ENCODE measurements around the gene DOCK3.

DNA sequence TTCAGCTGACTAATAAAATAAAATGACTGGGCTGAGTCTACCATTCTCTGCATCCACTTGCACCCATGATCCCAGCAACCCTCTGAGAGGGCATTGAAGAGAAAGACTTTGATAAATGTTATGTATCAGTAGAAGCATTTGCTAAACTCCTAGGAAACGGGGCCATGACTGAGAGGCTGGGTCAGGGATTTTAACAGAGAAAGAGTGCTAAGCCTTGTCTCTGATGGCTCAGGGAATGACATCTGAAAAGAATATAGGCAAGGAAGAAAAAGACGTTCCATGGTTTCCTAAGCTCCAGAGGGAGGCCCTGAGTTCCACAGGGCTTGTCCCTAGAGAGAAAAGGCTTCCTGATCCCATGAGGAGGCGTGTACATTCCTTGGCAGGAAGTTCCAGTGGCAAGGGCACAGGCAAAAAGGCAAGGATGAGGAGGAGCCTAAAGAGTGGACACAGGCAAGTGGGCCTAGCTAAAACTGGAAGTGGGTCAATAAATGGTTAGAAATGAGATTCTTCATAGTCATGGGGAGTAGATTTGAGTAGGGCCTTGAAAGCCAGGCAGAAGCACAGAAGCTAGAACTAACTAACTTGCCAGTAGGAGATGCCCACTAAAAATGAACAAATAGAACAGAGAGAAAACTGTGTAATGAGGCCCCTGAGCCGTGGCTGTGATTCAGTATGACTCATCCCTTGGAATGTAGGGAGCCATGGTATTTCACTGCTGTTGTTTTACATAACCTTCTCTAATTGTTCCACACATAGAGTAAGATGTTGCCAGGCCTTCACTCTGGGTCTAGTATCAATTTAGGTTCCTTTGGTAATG, 665.5 kb downstream of the DOCK3 start:
- no peak for TF ChIP-seq SIN3A (IDR thresholded peaks at IDR 0.05; ENCODE audit: borderline replicate concordance, insufficient read depth, low read length)
- TF ChIP-seq, protein P1, sequence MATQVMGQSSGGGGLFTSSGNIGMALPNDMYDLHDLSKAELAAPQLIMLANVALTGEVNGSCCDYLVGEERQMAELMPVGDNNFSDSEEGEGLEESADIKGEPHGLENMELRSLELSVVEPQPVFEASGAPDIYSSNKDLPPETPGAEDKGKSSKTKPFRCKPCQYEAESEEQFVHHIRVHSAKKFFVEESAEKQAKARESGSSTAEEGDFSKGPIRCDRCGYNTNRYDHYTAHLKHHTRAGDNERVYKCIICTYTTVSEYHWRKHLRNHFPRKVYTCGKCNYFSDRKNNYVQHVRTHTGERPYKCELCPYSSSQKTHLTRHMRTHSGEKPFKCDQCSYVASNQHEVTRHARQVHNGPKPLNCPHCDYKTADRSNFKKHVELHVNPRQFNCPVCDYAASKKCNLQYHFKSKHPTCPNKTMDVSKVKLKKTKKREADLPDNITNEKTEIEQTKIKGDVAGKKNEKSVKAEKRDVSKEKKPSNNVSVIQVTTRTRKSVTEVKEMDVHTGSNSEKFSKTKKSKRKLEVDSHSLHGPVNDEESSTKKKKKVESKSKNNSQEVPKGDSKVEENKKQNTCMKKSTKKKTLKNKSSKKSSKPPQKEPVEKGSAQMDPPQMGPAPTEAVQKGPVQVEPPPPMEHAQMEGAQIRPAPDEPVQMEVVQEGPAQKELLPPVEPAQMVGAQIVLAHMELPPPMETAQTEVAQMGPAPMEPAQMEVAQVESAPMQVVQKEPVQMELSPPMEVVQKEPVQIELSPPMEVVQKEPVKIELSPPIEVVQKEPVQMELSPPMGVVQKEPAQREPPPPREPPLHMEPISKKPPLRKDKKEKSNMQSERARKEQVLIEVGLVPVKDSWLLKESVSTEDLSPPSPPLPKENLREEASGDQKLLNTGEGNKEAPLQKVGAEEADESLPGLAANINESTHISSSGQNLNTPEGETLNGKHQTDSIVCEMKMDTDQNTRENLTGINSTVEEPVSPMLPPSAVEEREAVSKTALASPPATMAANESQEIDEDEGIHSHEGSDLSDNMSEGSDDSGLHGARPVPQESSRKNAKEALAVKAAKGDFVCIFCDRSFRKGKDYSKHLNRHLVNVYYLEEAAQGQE (IDR thresholded peaks at IDR 0.05; ENCODE audit: insufficient read depth in 1 of 2, low read depth in 2 of 2, low read length in 2 of 2) = no peak
- TF ChIP-seq FOXP2 (optimal IDR thresholded peaks at IDR 0.05; ENCODE audit: borderline replicate concordance, extremely low read depth, extremely low read length, insufficient read depth) = no peak
- no peak for TF ChIP-seq POLR2AphosphoS5 (IDR thresholded peaks at IDR 0.05; ENCODE audit: low read depth, low read length)

Data from PFSK-1 (cell line).